HUDEP-2 (cell line): ENCODE measurements around the gene NCAPG2.
"Not testable (repeated sequence)": the region's sequence is repeated elsewhere in the genome, so short reads cannot be mapped to it uniquely, and the experiment has no call there.

ENCODE experiments used
- DNase-seq, 76 experiments: peaks; one replicate each; lab custom pipeline; 2025; ENCODE audit not compliant: unreplicated experiment in 76 of 76; lab: John Stamatoyannopoulos, UW

Gene NCAPG2

DNA sequence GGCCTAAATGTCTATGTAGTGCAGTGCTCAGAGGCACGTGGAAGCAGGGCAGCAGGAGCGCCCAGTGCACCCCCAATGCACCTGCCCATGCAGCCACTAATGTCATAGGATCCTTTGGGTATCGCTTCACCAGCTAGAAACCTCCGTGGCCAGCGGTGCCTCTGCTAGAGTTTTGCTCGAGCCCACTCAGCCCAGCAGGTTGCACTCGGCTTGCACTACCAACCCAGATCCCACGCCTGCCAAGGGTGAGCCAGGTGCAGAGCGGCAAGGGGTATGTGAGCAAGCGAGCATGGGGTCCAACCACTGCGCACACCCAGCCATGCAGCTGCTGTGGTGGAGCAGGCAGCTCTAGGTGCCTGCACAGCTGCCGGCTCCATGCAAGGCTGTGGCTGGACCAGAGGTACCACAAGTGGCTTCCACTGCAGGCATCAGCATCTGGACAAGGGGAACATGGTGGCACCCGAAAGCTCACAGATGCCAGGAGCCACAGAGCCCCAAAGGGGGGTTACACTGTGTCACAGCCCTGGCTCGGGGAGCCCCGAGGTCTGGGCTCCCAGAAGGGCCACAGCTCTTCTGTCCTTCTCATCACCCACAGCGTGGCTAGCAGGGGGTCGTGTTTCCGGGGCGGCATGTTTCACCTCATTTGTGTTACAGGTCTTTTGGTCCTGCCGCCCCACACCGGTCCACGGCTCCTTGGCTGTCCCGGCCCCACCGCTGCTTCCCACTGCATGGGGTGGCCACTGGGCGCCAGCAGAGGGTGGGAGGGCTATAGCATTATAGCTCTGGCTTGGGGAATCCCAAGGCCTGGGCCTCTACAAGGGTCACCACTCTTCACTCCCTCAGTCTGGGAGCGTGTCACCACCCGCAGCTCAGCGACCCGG, 2.3 kb upstream of the NCAPG2 start:
- no peak for DNase-seq

- peak in 12 of 76 experiments; percentile 8 to 34 (median 14) for DNase-seq
Measured at GRCh38 chr7:158706273-158706704, 1.7 kb upstream of the NCAPG2 start.

GRCh38 chr7:158705234-158705850, 738 bp upstream of the NCAPG2 start:
- DNase-seq, result no peak

GRCh38 chr7:158703679-158704523, 703 bp downstream of the NCAPG2 start:
- not testable (repeated sequence) for DNase-seq

DNA sequence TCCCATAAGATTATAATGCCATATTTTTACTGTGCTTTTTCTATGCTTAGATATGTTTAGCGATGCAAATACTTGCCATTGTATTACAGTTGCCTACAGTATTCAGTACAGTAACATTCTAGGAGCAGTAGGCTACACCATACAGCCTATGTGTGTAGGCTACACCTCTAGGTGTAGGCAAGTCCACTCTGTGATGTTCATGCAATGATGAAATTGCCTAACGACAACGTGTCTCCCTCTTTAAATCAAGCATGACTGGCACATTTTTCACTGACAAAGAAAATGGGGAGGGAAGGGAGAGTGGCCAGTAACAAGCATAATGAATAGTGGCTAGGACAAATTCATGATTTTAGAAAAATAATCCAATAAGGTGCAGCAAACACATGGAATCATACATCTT, 1.7 kb downstream of the NCAPG2 start:
- no peak for DNase-seq

DNA sequence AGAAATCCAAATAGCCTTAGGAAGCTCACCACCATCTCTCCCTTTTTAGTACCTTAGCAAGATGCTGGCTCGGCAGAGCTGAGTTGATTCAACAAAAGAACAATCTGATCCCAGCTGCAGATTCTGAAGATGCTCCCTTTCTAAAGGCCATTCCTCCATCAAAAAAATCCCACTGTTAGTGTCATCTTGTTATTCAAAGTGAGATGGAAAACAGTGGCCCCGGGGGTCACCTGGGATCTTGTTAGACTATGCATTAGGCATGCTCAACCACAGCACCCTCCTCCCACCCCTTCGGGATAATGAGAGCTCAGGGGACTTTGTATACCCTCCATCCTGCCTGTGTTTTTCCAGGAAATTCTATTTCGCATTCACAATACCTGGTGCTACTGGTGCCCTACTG, 2.4 kb downstream of the NCAPG2 start:
- no peak for DNase-seq

DNA sequence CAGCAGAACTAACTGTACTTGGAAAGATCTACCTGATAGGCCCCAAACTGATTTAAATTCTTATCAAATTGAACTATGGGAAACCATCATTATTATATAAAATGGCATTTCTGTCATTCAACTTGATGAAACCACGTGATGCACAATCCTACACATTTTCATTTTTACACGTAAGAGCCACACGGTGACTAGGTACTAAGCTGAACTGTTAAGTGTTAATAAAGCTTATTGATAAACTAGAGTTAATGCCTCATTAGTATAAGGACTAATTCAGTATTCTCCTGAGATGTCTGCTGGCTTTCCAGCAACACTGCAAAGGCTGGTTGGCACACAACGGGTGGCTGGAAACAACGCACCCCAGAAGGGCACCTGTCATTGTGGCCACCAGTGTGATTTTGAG, 4.6 kb downstream of the NCAPG2 start:
- DNase-seq, result no peak

- DNase-seq, result no peak
Measured at GRCh38 chr7:158699341-158699740, 5.3 kb downstream of the NCAPG2 start.

DNA sequence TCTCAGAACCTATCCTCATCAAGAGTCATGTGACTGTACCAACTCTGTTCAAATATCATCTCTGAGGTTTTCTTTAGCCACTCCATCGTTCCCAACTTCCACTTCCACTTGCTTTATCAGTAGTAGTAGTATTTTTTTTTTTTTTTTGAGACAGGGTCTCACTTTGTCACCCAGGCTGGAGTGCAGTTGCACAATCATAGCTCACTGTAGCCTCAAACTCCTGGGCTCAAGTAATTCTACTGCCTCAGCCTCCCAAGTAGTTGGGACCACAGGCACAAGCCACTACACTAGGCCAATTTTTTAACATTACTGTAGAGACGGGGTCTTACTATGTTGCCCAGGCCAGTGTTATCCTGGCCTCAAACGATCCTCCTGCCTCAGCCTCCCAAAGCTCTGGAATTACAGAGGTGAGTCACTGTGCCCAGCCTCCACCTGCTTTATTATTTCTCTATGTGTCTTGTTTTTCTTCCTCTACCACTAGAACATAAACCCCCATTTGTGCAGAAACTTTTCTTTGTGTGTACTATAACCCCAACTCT, 5.9 kb downstream of the NCAPG2 start:
- DNase-seq, result no peak

DNA sequence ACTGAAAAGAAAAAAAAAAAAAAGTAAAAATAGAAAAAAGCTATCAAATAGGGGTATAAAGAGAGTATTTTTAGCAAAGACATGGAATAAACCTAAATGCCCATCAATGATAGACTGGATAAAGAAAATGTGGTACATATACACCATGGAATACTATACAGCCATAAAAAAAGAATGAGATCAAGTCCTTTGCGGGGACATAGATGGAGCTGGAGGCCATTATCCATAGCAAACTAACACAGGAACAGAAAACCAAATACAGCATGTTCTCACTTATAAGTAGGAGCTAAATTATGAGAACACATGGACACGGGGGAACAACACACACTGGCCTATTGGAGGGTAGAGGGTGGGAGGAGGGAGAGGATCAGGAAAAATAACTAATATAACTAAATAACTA, 7.0 kb downstream of the NCAPG2 start:
- DNase-seq, result not testable (repeated sequence)

- peak in 28 of 76 experiments; percentile 9 to 62 (median 30) for DNase-seq
Measured at GRCh38 chr7:158695726-158696452, 8.7 kb downstream of the NCAPG2 start.

DNA sequence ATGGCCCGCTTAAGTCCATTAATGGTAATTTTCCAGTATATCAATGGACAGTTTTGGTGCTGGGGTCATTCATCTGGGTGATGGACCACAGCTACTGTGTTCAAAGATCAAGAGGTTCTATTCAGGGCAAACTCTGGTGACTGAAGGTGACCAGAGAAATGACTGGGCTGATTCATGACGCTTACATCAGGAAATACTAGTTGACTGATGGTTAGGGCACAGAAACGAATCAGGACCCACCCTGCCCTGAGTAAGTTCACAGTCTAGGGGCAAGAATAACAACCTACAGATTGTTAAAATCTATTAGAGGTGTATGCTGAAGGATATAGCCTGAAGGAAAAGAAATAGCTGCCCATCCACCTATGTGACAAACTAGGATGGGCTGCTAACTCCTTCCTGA, 9.5 kb downstream of the NCAPG2 start:
- DNase-seq, result no peak

- DNase-seq, result no peak
Measured at GRCh38 chr7:158694650-158695049, 10.0 kb downstream of the NCAPG2 start.

- DNase-seq, result no peak
Measured at GRCh38 chr7:158689488-158689887, 15.1 kb downstream of the NCAPG2 start.

- DNase-seq, result no peak
Measured at GRCh38 chr7:158687406-158687805, 17.2 kb downstream of the NCAPG2 start.

GRCh38 chr7:158685693-158686092, 18.9 kb downstream of the NCAPG2 start:
- no peak for DNase-seq

DNA sequence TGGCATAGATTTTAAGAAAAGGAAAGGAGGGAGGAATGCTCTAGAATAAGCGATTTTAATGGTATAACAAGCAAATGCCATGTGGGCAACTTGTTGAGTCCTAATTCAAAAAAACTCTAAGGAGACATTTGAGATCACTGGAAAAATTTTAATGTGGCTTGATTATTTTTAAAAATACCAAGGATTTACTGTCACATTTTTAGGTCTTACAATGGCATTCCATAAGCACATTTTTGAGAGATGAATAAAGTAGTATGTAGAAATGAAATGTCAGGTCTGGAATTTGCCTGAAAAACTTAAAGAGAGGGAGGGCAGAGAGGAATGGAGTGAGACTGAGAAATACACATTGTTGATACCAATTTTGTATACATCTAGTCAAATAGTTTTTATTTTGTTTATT, 20.3 kb downstream of the NCAPG2 start:
- no peak for DNase-seq

GRCh38 chr7:158683541-158683940, 21.1 kb downstream of the NCAPG2 start:
- no peak for DNase-seq

- no peak for DNase-seq
Measured at GRCh38 chr7:158682456-158682855, 22.1 kb downstream of the NCAPG2 start.

GRCh38 chr7:158680754-158681153, 23.9 kb downstream of the NCAPG2 start:
- DNase-seq, result no peak
